ENCODE data around the gene CTCFL.
"Not testable (repeated sequence)": the region's sequence is repeated elsewhere in the genome, so short reads cannot be mapped to it uniquely, and the experiment has no call there.

The CTCFL gene

DNA sequence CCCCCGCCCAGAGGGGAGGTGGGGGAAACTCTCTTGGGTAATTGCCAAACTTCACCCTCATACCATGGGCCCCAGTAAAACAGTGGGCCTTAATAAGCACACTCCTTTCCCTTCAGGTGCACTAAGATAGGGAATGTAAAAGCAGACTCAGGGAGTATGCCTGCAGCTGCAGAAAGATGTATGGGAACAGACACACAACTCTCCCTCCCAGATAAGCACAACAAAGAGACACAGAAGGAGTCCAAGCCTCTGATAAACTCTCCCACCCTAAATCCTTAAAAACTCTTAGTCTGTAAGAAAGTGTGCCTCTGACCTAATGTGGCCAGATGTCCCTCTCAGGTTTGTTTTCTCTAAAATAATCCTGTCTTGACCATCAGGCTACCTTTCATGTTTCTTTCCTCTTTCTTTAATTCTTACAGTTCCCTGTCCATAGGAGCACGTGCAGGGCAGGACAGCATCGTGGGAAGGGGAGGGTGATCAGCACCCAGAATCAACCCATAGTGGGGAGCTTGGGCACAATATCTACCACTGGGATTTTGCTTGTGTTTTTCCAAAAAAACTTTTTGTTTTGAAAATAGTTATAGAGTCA is 11.3 kb upstream of the CTCFL start:
- DNase-seq = no peak

DNA sequence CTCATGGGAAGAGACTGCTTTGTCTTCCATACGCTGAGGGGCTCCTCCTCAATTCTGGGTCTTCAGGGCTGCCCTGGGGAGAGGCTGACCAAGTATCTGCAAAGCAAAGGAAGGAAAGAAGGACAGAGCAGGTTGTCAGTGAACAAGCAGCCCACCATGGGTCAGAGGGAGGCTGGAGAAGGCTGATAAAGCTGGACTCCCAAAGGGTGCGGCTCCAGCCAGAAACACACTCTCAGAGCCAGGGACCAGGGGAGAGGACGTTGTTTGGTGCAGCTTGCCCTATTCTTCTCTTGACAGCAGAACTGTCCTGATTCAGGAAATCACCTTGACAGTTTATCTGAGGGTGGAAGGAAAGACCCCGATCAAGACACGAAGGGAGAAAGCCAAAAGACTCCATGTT is 10.4 kb upstream of the CTCFL start:
- no peak for DNase-seq

DNA sequence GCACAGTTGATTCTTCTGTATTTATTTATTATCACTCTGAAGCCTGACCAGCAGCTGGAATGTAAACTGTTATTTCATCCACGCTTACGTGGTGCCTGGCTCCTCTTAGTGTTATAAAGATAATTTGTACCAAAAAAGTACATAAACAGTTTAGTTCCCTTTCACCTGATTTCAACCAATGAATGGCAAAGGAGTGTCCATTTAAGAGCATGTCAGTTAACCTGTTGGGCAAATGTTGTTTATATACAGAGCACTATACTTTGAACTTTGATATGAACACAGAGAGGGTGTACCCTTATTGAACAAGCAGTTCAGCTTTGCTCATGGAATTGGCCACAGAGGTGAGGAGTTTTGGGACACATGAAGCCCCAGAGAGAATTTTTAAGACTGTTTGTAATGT is 7.2 kb upstream of the CTCFL start:
- DNase-seq = no peak

DNA sequence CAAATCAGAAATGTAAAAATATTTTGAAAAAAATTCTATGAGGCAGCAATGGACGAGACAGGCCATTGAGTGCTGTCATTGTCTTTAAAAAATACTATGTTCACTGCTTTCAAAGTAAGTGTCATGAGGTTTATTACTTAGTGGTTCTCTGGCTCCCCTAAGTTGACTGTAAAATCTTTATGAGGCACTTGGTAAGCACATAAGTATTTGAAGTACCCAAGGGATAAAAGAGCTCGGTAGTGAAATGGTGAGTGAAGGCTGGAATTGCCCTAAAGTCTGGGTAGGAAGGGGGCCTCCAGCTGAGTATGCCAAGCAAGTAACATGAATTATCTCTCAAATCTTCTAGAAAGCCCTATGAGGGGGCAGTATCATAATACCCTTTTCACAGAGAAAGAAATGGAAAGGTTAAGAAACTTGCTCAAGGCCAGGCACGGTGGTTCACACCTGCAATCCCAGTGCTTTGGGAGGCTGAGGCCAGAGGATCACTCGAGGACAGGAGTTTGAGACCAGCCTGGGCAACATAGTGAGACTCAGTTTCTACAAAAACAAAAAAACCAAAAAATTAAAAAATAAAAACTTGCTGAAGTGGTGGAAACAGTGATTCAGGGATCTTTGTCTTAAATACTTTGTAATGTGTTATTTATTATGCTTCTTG is 5.5 kb upstream of the CTCFL start:
- no peak for DNase-seq

GRCh38 chr20:57529810-57530209 is 4.9 kb upstream of the CTCFL start:
- no peak for DNase-seq

GRCh38 chr20:57529160-57529585 is 4.2 kb upstream of the CTCFL start:
- no peak for DNase-seq

DNA sequence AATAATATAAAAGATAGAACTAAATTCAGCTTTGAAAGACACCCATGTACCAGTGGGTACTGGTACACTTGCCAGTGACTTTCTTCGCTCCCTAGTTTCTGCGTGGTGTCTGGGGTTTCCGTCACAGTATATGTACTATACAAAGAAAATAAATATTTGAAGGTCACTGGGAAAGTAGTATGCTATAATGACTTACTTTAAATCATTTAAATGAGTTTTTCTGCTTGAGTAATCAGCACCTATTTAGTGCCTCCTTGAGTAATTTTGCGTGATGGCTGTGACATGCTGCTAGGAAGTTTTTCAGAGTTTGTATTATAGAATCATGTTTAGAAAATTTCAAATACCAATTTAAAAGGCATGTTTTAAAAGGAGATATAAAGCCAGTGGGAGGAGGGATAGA is 3.2 kb upstream of the CTCFL start:
- no peak for DNase-seq

DNA sequence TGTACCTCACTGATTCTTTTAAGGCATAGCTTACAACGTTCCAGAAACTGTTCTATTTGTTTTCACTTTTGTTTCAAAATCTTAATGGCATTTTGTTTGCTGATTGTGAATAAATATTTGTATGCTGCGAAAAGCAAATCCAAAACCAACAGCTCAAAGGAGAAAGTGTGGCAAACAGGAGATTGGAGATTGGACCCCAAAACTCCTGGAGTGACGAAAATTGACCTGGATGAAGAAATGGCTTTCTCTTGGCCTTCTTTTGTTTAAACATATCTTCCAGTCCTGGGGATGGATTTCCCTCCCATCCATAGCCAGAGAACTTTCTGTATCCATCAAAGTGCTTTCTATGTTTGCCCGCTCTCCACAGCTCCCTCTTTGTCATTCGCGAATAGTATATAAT is 2.8 kb upstream of the CTCFL start:
- no peak for DNase-seq

DNA sequence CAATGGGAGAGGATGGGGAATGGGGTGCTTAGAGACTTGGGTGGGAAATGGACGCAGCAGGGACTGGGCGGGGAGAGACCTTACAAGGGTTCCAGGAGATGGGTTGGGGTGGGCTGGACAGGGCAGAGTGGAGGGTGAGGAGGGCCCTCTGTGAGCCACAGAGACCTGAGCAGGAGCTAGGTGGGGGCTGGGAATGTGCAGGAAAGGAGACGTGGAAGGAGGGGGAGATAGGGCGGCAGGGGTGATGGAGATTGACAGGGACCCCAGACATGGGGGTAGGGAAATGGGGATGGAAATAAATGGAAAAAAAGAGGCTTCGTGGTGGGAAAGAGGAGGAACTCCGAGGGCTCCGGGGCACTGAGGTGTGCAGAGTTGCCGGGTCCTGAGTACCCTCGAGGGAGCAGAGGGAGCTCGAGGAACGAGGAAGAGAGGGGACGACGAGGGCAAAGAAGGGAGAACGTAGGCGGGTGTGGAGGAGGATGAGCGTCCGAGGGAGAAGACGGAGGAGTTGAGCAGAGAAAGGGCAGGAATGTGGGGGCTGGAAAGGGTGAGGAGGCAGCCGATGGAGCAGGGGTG is 2.0 kb upstream of the CTCFL start:
- no peak for DNase-seq

GRCh38 chr20:57526087-57526884 is 1.3 kb upstream of the CTCFL start:
- no peak for DNase-seq

GRCh38 chr20:57525328-57526086 is 567 bp upstream of the CTCFL start:
- no peak for DNase-seq

DNA sequence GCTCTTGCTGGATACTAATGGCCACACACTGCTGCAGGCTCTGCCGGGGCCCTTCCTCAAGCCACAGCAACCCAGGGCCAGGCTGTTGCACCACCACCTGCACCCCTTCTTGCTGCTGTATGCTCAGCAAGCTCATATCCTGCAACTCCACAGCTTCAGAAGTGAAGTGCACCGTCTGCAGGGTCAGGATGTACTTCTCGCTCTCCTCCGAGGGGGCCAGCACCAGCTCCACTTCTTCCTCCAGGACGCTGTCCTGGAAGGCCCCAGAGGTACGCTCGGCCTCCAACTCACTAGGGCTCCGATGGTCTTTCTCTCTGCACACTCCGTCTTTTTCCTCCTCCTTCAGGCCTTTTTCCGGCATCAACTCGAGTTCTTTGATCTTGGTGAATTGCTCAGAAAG is 1.2 kb downstream of the CTCFL start:
- DNase-seq = no peak

DNA sequence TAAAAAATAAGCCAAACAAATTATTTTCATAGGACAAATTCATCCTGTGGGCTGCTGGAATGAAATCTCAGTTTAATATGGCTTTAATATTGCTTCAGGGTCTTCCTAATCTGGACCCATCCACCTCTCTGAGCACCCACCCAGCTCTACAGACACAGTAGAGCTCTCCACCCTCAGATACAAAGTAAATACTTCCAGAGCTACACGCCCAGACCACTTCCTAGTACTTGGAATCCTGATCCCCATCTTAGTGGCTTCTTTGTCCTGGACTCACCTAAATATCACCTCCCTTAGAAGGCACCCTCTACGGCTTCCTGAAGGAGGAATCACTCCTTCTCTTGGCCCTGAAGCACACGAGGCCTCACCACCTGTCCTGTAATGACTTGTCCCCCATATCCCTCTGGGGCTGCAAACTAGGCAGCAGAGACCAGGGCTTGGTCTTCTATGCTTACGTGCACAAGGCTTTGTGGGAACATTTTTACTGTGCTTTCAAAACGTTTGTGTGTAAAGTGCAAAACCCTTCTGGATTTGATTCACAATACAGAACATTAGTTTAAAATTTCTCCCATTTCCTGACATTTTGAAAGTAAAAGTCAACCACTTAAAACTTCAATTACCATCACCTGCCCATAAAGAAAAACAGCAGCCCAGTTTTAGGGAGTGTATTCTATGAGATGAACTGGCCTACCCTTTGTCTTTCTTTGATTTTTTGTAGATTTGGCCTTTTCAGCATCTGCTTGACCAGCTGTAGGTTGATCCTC is 2.4 kb downstream of the CTCFL start:
- no peak for DNase-seq

DNA sequence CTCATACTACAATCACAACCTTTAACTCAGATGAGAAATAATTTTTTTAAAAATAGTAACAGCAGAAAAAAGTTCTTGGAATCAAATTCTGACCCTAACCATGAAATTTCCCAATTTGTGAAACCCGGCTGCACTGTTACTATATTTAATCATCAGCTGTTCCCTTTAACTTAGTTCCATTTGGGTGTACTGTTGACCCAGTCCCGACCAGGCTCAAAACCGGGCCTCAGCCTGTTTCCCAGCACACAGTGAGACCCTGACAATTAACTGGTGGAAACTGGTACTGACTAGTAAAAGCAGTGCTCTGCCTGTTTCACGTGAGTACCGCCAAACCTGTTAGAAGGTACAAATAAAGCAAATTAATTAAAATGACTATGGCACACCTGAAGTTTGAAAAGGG is 7.0 kb downstream of the CTCFL start:
- DNase-seq = no peak

GRCh38 chr20:57514273-57514751 is 10.6 kb downstream of the CTCFL start:
- DNase-seq = peak; percentile 40

- DNase-seq = no peak
Measured at GRCh38 chr20:57513199-57513598, 11.7 kb downstream of the CTCFL start.

- no peak for DNase-seq
Measured at GRCh38 chr20:57512432-57512831, 12.5 kb downstream of the CTCFL start.

DNA sequence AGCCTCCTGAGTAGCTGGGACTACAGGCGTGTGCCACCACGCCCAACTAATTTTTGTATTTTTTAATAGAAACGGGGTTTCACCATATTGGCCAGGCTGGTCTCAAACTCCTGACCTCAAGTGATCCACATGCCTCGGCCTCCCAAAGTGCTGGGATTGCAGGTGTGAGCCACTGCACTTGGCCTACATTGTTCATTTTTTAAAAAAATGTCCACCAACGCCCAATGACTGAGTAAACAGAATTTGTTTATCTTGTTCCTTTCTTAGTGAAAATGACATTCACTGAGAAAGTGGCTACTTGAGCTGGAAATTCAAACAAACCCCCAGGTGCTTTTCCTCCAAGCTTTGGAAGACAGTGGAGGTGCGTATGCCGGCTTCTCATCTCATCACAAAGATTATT is 13.2 kb downstream of the CTCFL start:
- not testable (repeated sequence) for DNase-seq

DNA sequence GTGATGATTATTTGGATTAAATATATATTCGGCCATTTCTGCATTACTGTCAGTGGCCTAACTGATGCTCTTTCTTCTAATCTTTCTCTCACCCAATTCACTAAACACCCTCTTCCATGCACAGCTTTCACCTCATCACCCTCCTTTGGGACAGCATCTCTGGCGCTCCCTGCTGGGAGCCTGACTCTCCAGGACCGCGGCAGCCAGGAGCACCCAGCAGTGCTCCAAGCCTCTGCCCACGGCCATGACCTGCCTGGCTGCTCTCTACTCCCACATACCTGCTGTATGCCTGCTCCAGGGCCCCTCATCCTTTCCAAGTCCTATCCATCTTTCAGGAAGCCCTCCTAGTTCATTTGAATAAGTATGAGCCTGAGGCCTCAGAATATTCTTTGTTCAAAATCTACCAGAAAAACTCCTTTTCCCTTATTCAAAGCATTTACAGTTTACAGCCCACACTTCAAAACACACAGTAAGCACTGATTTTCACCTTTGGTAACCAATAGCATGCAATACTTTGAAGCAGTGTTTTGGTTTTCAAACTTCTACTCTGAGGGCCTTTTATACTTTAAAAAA is 15.2 kb downstream of the CTCFL start:
- DNase-seq = no peak

DNA sequence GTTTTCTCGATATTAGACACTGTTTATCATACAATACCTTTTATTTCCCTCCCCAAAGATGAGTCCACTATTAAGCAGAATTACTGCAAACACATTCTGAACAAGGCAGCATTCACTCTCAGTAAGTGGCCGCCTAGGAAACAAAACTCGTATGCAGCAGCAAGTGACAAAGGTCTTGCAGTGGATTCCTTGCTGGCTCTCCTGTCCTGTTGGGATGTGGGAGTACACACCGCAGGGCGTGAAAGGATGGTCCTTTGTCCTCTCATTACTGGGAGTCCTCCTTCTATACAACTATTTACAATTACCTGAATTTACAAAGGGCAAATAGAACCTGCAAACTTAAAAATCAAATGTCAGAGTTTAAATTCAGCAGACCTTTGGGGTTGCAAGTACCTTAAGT is 16.1 kb downstream of the CTCFL start:
- DNase-seq = no peak

- no peak for DNase-seq
Measured at GRCh38 chr20:57508381-57508780, 16.6 kb downstream of the CTCFL start.

DNA sequence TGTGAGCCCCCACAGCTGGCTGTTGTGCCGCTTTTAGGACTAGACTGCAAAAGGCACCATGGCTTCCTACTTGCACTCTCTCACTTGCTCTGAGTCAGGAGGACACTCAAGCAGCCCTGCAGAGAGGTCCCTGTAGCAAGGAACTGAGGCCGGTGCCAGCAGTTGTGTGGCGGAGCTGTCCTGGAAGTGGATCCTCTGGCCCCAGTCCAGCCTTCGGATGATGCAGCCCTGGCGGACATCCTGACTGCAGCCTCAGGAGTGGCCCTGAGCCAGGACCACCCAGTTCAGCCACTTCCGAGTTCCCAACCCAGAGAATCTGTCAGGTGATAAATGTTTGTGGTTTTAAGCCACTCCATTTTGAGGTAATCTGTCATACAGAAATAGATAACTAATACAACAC is 17.5 kb downstream of the CTCFL start:
- DNase-seq = peak; percentile 14
